Activated gamma-delta T cell treated with anti-CD3 and anti-CD28 coated beads, Interleukin-2, amount 50 U/mL, for 16 hours (primary cell): ENCODE results near the gene SAA4.
"Not testable (repeated sequence)": the region's sequence is repeated elsewhere in the genome, so short reads cannot be mapped to it uniquely, and the experiment has no call there.

Experiments used
- DNase-seq: peaks from one replicate; pipeline ENCODE4 v3.0.0-alpha.2; 2020; ENCODE audit warnings: low read depth

The SAA4 gene

GRCh38 chr11:18246379-18247190, 10.0 kb upstream of the SAA4 start:
- DNase-seq = not testable (repeated sequence)

DNA sequence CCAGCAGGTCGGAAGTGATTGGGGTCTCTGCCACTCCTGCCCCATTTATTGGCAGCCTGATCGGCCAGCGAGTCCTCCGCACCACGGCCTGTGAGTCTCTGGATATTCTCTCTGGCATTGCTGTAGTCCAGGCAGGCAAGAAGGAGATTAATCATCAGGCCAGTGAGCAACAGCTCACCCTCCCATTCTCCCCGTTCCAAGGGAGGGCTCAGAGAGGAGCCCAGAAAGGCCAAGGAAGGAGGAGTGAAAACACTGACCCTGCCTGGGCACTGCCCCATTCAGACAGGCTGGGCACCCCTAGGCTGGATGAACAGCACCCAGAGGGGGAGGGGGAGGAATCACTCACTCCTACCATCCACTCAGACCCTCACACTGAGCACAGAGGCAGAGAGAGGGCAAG, 8.8 kb upstream of the SAA4 start:
- no peak for DNase-seq

GRCh38 chr11:18243783-18244362, 7.3 kb upstream of the SAA4 start:
- peak; percentile 40 for DNase-seq

GRCh38 chr11:18239655-18240054, 3.1 kb upstream of the SAA4 start:
- no peak for DNase-seq

DNA sequence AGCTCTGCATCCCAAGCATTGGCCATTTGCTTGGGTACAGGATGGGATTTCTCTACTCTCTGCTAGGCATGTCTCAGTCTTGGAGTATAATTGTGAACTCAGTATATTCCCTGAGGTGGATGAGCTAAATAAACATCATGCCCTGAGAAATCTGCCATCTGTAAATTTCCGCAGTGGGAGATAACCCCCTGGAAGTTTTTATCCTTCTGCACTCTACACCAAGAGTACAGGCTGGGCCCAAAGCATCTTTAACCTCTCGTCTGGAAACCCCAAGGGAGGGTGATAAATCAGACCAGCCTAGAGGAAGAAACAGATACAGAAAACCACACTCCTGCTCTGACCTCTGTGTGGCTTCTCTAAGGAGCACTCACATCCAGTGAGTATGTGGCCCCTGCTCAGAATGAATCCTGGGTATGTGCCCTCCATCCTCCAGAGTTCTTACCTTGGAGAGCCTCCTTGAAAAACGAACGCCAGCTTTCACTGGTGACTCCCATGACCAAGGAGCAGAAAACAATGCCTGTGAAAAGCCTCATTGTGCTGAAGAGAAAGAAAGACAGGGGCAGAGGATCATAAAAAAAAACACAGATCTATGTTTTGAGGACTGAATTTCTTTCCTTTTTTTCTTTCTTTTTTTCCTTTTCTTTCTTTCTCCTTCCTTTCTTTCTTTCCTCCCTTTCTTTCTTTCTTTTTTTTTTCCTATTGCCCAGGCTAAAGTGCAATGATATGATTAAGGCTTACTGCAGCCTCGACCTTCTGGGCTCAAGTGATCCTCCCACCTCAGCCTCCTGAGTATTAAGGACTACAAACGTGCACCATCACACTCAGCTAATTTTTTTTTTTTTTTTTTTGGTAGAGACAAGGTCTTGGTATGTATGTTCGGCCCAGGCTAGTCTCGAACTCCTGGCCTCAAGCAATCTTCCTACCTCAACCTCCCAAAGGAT, 938 bp downstream of the SAA4 start:
- DNase-seq = no peak

- DNase-seq = no peak
These were observed 2.7 kb downstream of the SAA4 start for GRCh38 chr11:18233912-18234311.

DNA sequence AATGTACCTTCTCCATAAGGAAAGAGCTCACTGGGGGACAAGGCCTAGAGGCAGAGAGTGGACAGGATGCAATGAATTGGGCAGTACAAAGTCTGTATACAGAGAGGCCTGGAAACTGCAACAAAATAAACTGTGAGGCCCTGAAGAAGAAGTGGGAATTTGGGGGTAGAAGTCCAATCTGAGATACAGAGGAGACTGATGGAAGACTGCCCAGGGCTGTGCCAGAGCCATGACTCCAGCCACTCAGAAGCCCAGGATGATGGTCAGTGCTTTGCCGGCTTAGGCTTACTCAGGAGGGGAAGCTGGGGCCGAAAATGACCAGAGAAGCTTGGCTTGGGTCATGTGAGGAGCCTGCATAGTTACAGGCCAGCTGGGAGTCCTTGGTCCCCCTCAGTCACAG, 5.7 kb downstream of the SAA4 start:
- no peak for DNase-seq

DNA sequence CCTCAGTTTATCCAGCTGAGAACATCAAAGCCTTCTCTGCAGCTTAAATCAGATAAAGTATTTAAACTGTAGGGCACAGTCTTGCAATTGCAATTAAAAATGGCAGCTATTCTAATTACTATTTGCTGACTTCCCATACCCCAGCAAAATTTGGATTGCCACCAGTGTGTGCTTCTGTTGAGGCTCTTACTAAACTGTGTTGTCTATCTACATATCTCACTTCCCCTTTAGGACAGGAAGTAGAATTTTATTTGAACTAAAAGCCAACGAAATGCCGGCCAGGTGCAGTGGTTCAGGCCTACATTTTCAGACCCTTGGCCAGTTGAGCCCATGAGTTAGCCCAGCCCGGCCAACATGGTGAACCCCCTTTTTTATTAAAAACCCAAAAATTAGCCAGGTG, 7.1 kb downstream of the SAA4 start:
- DNase-seq = no peak

GRCh38 chr11:18225913-18226312, 10.7 kb downstream of the SAA4 start:
- DNase-seq = no peak

GRCh38 chr11:18223591-18224387, 12.8 kb downstream of the SAA4 start:
- no peak for DNase-seq

- no peak for DNase-seq
These were observed 13.7 kb downstream of the SAA4 start for GRCh38 chr11:18222814-18223421.

GRCh38 chr11:18221274-18221876, 15.2 kb downstream of the SAA4 start:
- DNase-seq = no peak

- DNase-seq = no peak
These were observed 27.5 kb downstream of the SAA4 start for GRCh38 chr11:18209058-18209457.

DNA sequence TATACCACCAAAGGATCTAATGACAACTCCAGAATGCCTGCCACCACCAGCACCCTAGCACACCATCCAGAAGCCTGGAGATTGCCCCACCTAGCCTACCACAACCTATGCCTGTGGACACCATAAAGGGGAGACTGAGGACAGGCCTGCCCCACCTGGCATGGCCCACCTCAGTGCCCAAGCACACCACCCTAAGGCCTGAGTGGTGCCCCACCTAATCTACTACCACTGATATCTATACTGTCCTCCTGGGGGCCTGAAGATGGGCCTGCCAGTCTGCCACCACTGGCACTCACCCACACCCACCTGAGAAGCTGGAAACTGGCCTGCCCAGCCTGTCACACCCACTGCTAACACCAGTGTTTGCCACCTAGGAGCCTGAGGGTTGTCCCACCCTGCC, 31.8 kb downstream of the SAA4 start:
- DNase-seq = no peak

DNA sequence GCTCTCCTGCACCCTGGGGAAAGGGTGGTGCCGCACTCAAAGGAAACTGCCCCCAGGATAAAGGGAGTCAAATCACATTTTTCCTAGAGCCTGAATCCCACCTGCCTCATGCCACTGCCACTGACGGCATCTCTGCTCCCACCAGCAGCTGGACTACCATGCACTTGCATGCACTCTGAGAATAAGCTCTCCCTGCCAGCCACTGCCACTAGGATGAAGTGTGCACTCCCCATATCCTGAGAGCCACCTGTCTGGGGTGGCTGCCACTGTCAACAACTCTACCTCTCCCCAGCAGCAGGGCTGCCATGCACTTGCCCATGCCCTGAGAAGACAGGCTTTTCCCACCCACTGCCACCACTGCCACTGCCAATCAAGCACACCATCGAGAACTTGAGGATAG, 32.4 kb downstream of the SAA4 start:
- DNase-seq = no peak

DNA sequence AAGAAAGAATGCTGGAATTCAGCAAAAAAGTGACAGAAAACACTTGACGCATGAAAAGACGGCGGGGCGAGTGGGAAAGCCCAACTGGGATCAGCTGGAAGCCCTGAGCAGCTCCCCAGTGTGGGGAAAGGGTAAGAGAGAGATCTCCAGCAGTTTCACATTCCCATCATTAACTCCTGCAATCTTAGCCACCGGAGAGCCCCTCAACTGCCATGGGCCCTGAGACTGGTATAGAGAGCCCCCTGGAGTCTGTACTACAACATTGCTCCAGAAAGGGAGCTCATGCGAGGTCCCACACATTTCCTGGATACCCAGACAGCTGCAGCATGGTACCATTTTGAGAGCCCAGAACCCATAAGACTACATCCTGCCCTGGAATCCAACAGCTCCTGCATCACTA, 32.9 kb downstream of the SAA4 start:
- DNase-seq = no peak

GRCh38 chr11:18197738-18198137, 38.9 kb downstream of the SAA4 start:
- DNase-seq = not testable (repeated sequence)

DNA sequence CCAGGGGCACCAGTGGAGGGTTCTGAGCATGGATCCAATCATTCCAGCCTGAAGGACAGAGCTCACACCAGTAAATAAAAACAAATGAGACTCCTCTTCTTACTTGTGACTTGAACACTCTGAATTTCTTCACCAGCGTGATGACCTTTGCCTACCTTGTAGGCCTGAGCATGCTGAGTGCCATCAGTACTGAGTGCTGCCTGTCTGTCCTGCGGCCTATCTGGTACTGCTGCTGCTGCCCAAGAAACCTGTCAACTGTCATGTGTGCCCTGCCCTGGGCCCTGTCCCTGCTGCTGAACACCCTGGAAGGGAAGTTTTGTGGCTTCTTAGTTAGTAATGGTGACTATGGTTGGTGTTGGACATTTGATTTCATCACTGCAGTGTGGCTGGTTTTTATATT, 40.1 kb downstream of the SAA4 start:
- no peak for DNase-seq

DNA sequence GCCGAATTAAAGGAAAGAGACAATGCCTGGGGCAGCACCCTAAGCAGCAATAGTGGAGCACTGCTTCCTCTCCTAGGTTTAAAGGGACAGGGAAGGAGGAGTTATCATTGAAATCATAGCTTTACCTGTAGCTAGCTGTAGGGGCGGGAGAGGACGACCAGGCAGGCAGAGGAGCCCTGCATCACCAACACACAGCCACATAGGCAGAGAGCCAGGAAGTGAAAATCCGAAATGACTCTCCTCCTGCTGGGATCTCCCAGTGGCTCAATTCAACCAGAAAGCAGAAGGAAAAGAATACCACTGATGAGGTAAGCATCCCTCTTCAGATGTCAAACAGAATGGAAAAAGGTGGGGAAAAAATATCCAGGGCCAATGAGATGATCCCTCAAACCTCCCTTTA, 43.6 kb downstream of the SAA4 start:
- DNase-seq = no peak

DNA sequence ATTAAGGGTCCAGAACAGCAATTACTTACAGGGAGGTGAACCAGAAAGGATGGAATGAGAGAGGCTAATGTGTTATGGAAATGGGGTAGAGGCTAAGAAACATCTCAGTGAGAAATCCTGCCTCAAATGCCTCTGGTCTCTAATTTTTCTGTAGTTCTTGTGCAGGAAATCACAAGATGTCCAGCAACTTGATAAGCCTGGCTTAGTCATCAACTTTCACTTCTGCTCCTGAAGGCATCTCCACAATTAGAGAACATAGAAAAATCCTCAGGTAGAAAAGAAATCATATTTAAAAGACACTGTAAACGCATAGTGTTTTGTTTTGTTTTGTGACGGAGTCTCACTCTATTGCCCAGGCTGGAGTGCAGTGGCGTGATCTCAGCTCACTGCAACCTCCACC, 45.2 kb downstream of the SAA4 start:
- DNase-seq = no peak
